K562 (cell line): ENCODE measurements around the gene CTXND1. TPM values are rescaled to one million over a fixed set of nuclear protein-coding genes. Genes with fewer than 3 reads are reported as not detected.

ENCODE experiments used
- ATAC-seq: fragments of 200-7000 bp; cut with Tn5 transposase; 3 replicates; pipeline ENCODE4 v1.9.1; 2020; ENCODE audit warnings: moderate library complexity
- BruUV-seq: library from RNA; stranded (reverse); fragments of 400-500 nt; replicated peaks from 2 replicates; lab custom pipeline; 2021; lab: Mats Ljungman, UMichigan
- CTCF ChIA-PET: fragments of 300-600 bp; formaldehyde crosslinking; extraction: SDS; loops from one replicate; lab custom pipeline; 2021; ENCODE audit warnings: low intra/inter-chr PET ratio; lab: Yijun Ruan, JAX
- POLR2A ChIA-PET: fragments of 300-600, 350-650 bp; sonication (Branson Sonifier 250); formaldehyde crosslinking; extraction: SDS; loops from one replicate; lab custom pipeline; 2021; ENCODE audit warnings: antibody characterized with exemption, inconsistent platforms; lab: Yijun Ruan, JAX
- DNase-seq, 4 experiments: peaks; one replicate each; pipeline versions ENCODE4 v3.0.0 to v3.0.0-alpha.2; 2011 to 2018; ENCODE audit warnings: low spot score in 3 of 4, mixed read lengths in 3 of 4; ENCODE audit errors: extremely low read depth in 1 of 4
- FAIRE-seq: peaks from 2 replicates; lab custom pipeline; 2011; peaks lifted over from hg19 to GRCh38; lab: Jason Lieb, UNC
- H2AFZ ChIP-seq: 2 replicates; pipeline ENCODE4 v1.6.0; 2011; ENCODE audit warnings: low read depth, low read length, control low read depth, inconsistent platforms
- H3K27ac ChIP-seq: fragments of 200-600 bp; 3 replicates; pipeline ENCODE4 v1.8.0; 2011; ENCODE audit warnings: low read depth, mild to moderate bottlenecking, control low read depth, inconsistent platforms, low read length, moderate library complexity, mixed read lengths; ENCODE audit errors: extremely low read depth
- H3K27me3 ChIP-seq, 2 experiments: fragments of 300-600 bp in 1 of 2; 2 replicates in 1 of 2; 3 replicates in 1 of 2; pipeline versions ENCODE4 v1.6.0 to v1.8.0; 2011; ENCODE audit warnings: inconsistent platforms in 2 of 2, low read length in 2 of 2, mild to moderate bottlenecking in 1 of 2, mixed read lengths in 1 of 2, moderate library complexity in 1 of 2; ENCODE audit not compliant: control insufficient read depth in 2 of 2, insufficient read depth in 2 of 2
- H3K36me3 ChIP-seq: fragments of 300-600 bp; 3 replicates; pipeline ENCODE4 v1.8.0; 2011; ENCODE audit warnings: mild to moderate bottlenecking, low read length, inconsistent platforms; ENCODE audit not compliant: control insufficient read depth, insufficient read depth
- H3K4me1 ChIP-seq, 2 experiments: fragments of 200-600 bp in 1 of 2; replicated peaks in 1 of 2; 2 replicates in 1 of 2; 3 replicates in 1 of 2; pipeline versions ENCODE4 v1.5.1 to v1.8.0; 2011; ENCODE audit warnings: inconsistent platforms in 2 of 2, low read length in 2 of 2, mild to moderate bottlenecking in 1 of 2, mixed read lengths in 1 of 2, moderate library complexity in 1 of 2; ENCODE audit not compliant: control insufficient read depth in 2 of 2, insufficient read depth in 2 of 2
- H3K4me2 ChIP-seq: 2 replicates; pipeline ENCODE4 v1.6.1; 2011; ENCODE audit warnings: low read length, control low read depth, inconsistent platforms, mixed read lengths; ENCODE audit not compliant: insufficient read depth
- H3K4me3 ChIP-seq: fragments of 200-600 bp; sonication (generic), shearing (Covaris generic); 2 replicates; pipeline ENCODE4 v1.5.1; 2016; ENCODE audit warnings: control low read depth, inconsistent platforms
- H3K79me2 ChIP-seq: fragments of 200-600 bp; 3 replicates; pipeline ENCODE4 v1.8.0; 2011; ENCODE audit warnings: low read length, inconsistent platforms; ENCODE audit not compliant: control insufficient read depth, insufficient read depth
- H3K9ac ChIP-seq, 2 experiments: 2 replicates each; pipeline versions ENCODE4 v1.6.0 to v1.6.1; 2011; ENCODE audit warnings: low read depth in 2 of 2, low read length in 2 of 2, control low read depth in 1 of 2, inconsistent platforms in 1 of 2, mild to moderate bottlenecking in 1 of 2, mixed read lengths in 1 of 2; ENCODE audit not compliant: insufficient read depth in 1 of 2
- H3K9me1 ChIP-seq: one replicate; pipeline ENCODE4 v1.6.0; 2011; ENCODE audit warnings: inconsistent platforms, mild to moderate bottlenecking, low read length, moderate library complexity; ENCODE audit not compliant: control insufficient read depth, insufficient read depth
- H3K9me3 ChIP-seq: replicated peaks from 2 replicates; pipeline ENCODE4 v1.5.1; 2011; ENCODE audit warnings: low read depth, low read length, inconsistent platforms; ENCODE audit not compliant: control insufficient read depth, insufficient read depth
- H4K20me1 ChIP-seq: replicated peaks from 2 replicates; pipeline ENCODE4 v1.6.1; 2011; ENCODE audit warnings: low read length, inconsistent platforms, mixed read lengths; ENCODE audit not compliant: control insufficient read depth, insufficient read depth
- ATF6 ChIP-seq: sonication (generic); formaldehyde crosslinking; IDR thresholded peaks from 2 replicates; pipeline ENCODE4 v1.4.0; 2020; ENCODE audit warnings: mild to moderate bottlenecking, missing genetic modification reagents
- DLX4 ChIP-seq: fragments of 250-450 bp; sonication (Bioruptor Pico); IDR thresholded peaks from 2 replicates; pipeline ENCODE4 v1.6.1; 2021; ENCODE audit warnings: mild to moderate bottlenecking
- MTA2 ChIP-seq: fragments of 450-650 bp; IDR thresholded peaks from 2 replicates; pipeline ENCODE4 v1.6.1; 2016; ENCODE audit warnings: low read depth
- POLR2AphosphoS5 ChIP-seq: IDR thresholded peaks from 2 replicates; pipeline ENCODE4 v1.6.1; 2011; ENCODE audit warnings: mild to moderate bottlenecking, low read depth, low read length, moderate library complexity; ENCODE audit not compliant: control insufficient read depth, insufficient read depth
- SIRT6 ChIP-seq: IDR thresholded peaks from one replicate; pipeline ENCODE4 v1.6.1; 2012; ENCODE audit warnings: low read depth, mild to moderate bottlenecking, control low read depth, inconsistent platforms, low read length, moderate library complexity
- TFAP4 ChIP-seq: sonication (generic); formaldehyde crosslinking; IDR thresholded peaks from 2 replicates; pipeline ENCODE4 v1.8.0; 2022; ENCODE audit warnings: missing genetic modification reagents, mild to moderate bottlenecking, moderate library complexity, borderline replicate concordance
- ZBTB17 ChIP-seq: fragments of 450-650 bp; formaldehyde crosslinking; IDR thresholded peaks from 2 replicates; pipeline ENCODE4 v1.4.0; 2020; ENCODE audit warnings: mild to moderate bottlenecking
- ZBTB40 ChIP-seq, 2 experiments: fragments of 450-650 bp in 1 of 2; sonication (generic) in 1 of 2; formaldehyde crosslinking in 1 of 2; IDR thresholded peaks; 2 replicates each; pipeline versions ENCODE4 v1.7.1 to v1.9.0; 2016 to 2022; ENCODE audit warnings: inconsistent platforms in 1 of 2, mild to moderate bottlenecking in 1 of 2, missing genetic modification reagents in 1 of 2
- WGBS: fragments of 100-300 bp; shearing (Covaris generic); methylation state at CpG from one replicate; pipeline ENCODE4 v1.1.6; 2016; ENCODE audit warnings: low coverage, mixed read lengths; ENCODE audit not compliant: insufficient coverage; ENCODE audit errors: missing lambda C conversion rate; 5-methylcytosine and 5-hydroxymethylcytosine counted together
- in situ Hi-C: fragments of 300-500 bp; cut with MboI; formaldehyde crosslinking; loops from 4 replicates; pipeline ENCODE4 v1.15.0; 2018; ENCODE audit warnings: inconsistent platforms, mixed read lengths
- intact Hi-C: fragments of 100-400 bp; cut with micrococcal nuclease; formaldehyde crosslinking; loops from 2 replicates; pipeline ENCODE4 v1.14.2; 2022
- polyA plus RNA-seq, 8 experiments: library from polyadenylated mRNA; depleted of rRNA in 4 of 8; stranded (reverse) in 5 of 8; unstranded in 3 of 8; fragments of >200 nt; fragmentation: Nextera tagmentation in 2 of 8; fragmentation: Illumina TruSeq in 1 of 8; extraction: Ambion mirVana in 2 of 8; extraction: Trizol in 1 of 8; gene quantifications; 2 replicates each; pipeline versions ENCODE4 v1.2.1 to v1.2.3, GENCODE V29; 2011 to 2014; ENCODE audit warnings: inconsistent platforms in 1 of 8, missing spikeins in 1 of 8
- total RNA-seq, 7 experiments: library from RNA; depleted of rRNA in 6 of 7; stranded (reverse); fragments of >200 nt in 6 of 7; fragmentation: Illumina TruSeq in 2 of 7; extraction: Trizol in 2 of 7; gene quantifications; 2 replicates each; pipeline versions ENCODE4 v1.2.1 to v1.2.3, GENCODE V29; 2011 to 2021; ENCODE audit warnings: low replicate concordance in 1 of 7

Gene CTXND1
- total and polyA plus RNA-seq, 9 of the 15 experiments (the other 6 are each of a cell fraction or from before 2014, with no cell fraction given): 0.04 TPM; not detected in 7

GRCh38 chr15:80251428-80252120, 439 bp downstream of the CTXND1 start:
- Histone ChIP-seq H3K79me2 (no peaks in the 10 kb centered on the region), H3K4me3 (no peak overlapping the region), H3K36me3 (no peaks in the 10 kb centered on the region), H3K9ac (no peak overlapping the region), H3K4me1 (peaks cover 0 to 8% of the 10 kb centered on the region in 2 experiments; a peak in 1 of 5 replicates), H3K27ac (no peak overlapping the region), H3K4me2 (no peak overlapping the region), H3K9me3 (no peaks in the 10 kb centered on the region), H2AFZ (no peak overlapping the region), H3K9me1 (no peaks in the 10 kb centered on the region), H3K27me3 (peaks cover 29% of the 10 kb centered on the region in 2 experiments), H4K20me1 (no peaks in the 10 kb centered on the region)
- no TSS peak for BruUV-seq
- intact Hi-C loops (no loop called here), in situ Hi-C loops (no loop called here)
- no peak for DNase-seq
- FAIRE-seq: no peak
- 3% methylated on average over 69 of the region's 79 CpGs for WGBS
- ChIA-PET POLR2A (interaction anchor here (1.4 kb wide), 1 partner anchor 9 kb away, joined by 3 read pairs; no protein-coding TSS in a partner anchor), CTCF (no interaction called here)
- no peak for ATAC-seq
- no peak for TF ChIP-seq SIRT6
- no peak for TF ChIP-seq ATF6 (CRISPR knock-in tag)
- no peak for TF ChIP-seq ZBTB17 (CRISPR knock-in tag)
- TF ChIP-seq ZBTB40 (IDR thresholded peaks at IDR 0.05): no peak
- TF ChIP-seq ZBTB40 (CRISPR knock-in tag; IDR thresholded peaks at IDR 0.05): no peak
- TF ChIP-seq MTA2: no peak
- TF ChIP-seq DLX4: no peak
- TF ChIP-seq TFAP4 (CRISPR knock-in tag): no peak
- no peak for TF ChIP-seq POLR2AphosphoS5
